ENCODE results near the gene RANBP3. TPM values are rescaled to one million over a fixed set of nuclear protein-coding genes. Genes with fewer than 3 reads are reported as not detected.
"Not testable (repeated sequence)": the region's sequence is repeated elsewhere in the genome, so short reads cannot be mapped to it uniquely, and the experiment has no call there.

Gene RANBP3, protein sequence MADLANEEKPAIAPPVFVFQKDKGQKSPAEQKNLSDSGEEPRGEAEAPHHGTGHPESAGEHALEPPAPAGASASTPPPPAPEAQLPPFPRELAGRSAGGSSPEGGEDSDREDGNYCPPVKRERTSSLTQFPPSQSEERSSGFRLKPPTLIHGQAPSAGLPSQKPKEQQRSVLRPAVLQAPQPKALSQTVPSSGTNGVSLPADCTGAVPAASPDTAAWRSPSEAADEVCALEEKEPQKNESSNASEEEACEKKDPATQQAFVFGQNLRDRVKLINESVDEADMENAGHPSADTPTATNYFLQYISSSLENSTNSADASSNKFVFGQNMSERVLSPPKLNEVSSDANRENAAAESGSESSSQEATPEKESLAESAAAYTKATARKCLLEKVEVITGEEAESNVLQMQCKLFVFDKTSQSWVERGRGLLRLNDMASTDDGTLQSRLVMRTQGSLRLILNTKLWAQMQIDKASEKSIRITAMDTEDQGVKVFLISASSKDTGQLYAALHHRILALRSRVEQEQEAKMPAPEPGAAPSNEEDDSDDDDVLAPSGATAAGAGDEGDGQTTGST
- 62.0 TPM for polyA plus RNA-seq (2012; ENCODE audit: insufficient read depth, insufficient read length)

DNA sequence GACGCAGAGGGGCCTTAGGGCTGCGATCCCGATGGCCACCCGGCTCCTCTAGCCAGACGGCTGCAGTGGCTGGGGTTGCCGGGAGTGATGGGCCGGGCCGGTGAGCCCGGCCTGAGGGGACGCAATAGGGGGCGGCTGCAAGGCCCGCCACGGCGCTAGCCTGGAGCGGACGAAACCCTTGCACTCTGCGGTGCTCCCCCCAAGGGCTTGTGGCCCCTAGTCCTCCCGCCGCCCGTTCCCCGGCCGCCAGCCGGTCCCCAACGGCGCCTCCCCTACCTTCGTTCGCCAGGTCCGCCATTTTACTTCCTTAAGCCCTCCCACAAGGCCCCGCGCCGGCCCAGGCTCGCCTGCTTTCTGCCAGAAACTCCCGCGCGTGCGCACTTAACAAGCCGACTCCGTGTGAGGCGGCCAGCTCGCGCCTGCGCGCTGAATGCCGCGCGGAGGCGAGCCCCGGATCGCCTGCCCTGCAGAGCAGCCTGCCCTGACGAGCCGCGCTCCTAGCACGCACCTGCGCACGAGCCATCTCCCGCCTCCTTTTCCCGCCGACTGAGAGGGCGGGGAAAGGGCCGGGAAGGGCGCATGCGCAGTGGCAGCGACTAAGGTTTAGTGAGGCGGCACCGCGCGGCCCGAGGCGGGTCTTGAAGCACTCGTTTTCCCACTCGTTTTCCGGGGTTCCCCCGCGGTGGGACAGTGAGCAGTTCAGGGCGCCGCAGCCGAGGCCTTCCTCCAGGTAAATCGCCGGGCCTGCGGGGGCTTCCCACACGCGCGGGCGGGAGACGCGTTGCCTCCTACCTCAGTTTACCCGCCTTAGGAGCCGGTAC lies at the start of gene RANBP3:
Gene RANBP3 (minus strand): TSS at position 356 of the 821 bp plus-strand sequence. CDS start 58 bp downstream, at position 298.
- DNase-seq (ENCODE audit: low read depth, low spot score) = peak; percentile 98
- peak within 1 kb of the TSS; percentile 85 for H3K4me3 ChIP-seq (ENCODE audit: low read length)

DNA sequence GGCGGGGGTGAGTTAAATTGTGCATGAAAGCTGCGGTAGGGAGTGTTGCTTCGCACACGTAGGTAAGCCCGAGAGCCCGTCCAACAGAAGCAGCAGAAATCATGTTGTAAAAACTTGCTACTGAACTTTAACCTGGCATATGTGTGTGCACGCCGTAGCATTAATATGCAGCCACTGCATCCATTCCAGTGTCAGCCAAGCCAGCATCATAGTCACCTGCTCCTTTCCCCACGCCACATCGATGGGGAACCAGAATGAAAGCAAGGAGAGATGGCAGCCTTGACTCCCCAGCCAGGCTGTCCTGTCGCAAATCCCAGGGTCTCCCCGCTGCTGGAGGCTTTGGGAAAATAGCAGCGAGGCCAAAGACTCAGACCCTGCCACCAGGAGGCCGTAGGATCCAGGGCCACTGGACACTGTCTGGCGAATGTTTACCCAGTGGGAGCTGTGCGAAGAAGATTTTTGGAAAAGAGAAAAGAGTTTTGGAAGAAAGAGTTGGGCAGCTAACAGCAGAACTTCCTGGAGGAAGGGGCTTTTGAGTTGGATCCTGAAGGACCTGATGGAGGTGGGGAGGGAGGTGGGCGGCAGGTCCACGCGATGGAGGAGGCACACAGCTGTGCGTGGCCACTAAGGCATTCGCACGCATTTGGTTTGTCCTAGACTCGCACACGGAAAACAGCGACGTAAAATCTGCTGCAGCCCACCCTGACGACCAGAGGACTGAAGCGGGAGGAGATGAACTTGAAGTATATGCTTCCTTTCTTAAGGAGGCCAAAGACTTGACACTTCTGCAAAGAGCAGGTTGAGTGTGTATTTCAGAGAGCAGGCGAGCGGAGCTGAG lies 48.7 kb upstream of the RANBP3 start:
- no peak overlapping the region for H3K4me3 ChIP-seq (ENCODE audit: low read length)
- DNase-seq (ENCODE audit: low read depth, low spot score) = no peak

DNA sequence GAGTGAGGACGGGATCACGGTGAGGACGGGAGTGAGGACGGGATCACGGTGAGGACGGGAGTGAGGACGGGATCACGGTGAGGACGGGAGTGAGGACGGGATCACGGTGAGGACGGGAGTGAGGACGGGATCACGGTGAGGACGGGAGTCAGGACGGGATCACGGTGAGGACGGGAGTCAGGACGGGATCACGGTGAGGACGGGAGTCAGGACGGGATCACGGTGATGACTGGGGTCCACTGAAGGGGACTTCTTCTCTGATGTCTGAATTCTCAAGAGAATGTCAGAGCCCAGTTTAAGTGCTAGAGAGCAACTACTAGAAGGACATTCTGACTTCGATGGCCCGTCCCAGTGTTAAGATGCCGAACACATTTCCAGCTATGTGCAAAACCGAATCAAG lies 46.8 kb upstream of the RANBP3 start:
- not testable (repeated sequence) for H3K4me3 ChIP-seq (ENCODE audit: low read length); DNase-seq (ENCODE audit: low read depth, low spot score)

GRCh38 chr19:6023936-6024335 lies 46.0 kb upstream of the RANBP3 start:
- DNase-seq (ENCODE audit: low read depth, low spot score) = no peak
- H3K4me3 ChIP-seq (ENCODE audit: low read length) = no peak overlapping the region

GRCh38 chr19:6023085-6023682 lies 45.2 kb upstream of the RANBP3 start:
- no peak for DNase-seq (ENCODE audit: low read depth, low spot score)
- H3K4me3 ChIP-seq (ENCODE audit: low read length) = no peak overlapping the region

GRCh38 chr19:6022570-6023064 lies 44.7 kb upstream of the RANBP3 start:
- no peak for DNase-seq (ENCODE audit: low read depth, low spot score)
- no peak overlapping the region for H3K4me3 ChIP-seq (ENCODE audit: low read length)

DNA sequence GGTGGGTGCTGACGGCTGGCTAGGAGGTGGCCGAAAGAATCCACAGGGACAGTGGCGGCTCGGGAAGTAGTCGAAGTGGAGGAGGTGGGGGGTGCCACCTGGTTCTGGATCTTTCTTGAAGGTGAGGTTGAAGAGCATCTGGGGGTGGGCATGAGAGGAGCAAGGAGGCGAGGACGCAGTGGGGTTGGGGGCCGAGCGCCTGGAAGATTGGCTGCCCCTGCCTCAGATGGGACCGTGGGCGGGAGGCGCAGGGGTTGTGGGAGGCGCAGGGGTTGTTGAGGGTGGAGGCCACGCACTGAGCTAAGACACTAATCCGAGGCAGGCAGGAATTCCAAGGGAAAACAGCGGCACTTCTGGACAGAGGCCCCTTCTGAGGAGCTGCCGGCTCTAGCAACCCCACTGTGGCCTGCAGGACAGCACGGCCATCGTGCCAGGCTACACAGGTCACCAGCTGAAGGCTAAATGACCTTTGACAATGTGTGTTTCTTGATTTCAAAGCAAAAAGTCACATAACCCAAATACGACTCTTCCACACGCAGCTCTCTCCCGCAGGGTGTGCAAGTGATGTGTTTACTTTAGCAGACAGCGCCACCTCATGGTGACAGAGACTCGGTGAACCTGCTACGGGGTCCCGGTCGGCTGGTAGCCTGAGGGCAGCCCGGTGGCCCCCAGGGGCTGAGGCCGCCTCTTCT lies 44.1 kb upstream of the RANBP3 start:
- peak; percentile 68 for DNase-seq (ENCODE audit: low read depth, low spot score)
- no peak overlapping the region for H3K4me3 ChIP-seq (ENCODE audit: low read length)

DNA sequence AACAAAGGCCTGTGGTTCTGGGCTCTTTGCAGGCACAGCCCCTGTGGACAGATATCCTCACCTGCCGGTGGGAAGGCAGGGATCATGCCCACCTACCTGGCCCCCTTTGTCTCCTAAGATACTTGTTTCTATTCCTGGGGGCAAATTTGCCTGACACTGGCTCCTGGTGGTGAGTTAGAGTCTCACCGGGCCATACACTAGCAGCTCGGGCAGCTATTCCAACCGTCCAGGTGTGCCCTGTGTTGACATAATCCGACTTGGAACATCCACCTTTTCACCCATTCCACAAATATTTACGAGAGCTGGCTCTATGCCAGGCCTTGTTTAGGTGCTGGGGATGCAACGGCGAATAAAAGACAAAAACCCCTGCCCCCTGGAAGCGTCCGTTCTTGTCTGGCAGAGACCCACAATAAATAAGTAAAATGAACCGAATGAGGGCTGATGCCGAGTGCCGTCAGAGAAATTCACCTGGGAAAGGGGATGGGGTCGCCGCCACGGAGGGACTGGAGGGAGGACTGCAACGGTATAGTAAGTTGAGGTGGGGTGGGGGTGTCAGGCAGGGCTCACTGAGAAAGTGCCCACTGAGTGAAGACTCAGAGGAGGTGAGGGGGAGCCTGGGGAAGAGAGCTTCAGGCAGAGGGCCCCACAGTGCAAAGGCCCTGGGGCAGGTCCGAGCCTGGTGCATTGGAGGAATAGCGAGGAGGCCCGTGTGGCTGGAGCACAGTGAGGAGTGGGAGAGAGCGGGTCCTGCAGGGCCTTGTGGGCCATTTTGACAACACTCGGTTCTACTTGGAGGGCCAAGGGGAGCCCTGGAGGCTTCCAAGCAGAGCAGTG lies 43.2 kb upstream of the RANBP3 start:
- DNase-seq (ENCODE audit: low read depth, low spot score) = no peak
- no peak overlapping the region for H3K4me3 ChIP-seq (ENCODE audit: low read length)

- no peak overlapping the region for H3K4me3 ChIP-seq (ENCODE audit: low read length)
- DNase-seq (ENCODE audit: low read depth, low spot score) = peak; percentile 72
These were observed 42.4 kb upstream of the RANBP3 start for GRCh38 chr19:6020166-6020882.

DNA sequence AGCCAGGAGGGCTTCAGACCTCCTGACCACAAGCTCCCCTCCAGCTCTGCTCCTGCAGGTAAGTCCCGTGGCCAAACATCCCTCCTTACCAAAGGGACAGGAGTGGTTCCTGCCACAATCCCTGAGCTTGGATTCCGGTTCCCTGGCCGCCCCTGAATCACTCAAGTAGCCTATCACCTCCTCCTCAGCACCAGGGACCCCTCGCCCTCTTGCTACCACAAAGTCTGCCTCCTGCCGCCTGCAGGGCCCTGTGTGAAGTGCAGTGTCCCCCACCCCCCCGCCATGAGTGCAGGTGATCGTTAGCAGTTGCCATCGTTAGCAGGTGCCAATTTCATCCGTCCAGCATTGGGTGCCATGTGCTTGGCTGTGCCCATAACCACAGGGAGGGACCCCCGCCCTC lies 40.8 kb upstream of the RANBP3 start:
- DNase-seq (ENCODE audit: low read depth, low spot score) = no peak

DNA sequence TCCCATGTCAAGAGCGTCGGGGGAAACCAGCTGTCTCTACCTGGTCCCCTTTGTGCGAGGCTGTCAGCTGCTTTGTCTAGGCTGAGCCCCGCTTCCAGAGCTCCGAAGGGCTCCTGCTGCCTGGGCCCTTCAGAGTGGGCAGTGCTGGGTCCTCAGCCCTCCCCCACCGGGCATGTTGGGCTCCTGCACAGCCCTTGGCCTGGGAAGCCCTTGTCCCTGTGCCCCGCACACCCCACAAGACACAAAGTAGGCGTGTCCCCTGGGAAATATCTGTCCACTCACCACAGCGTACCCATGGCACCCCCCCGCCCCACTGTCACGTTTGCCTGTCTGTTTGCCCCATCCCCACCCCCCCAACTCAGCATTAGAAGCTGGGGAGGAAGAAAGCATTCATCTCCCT lies 39.6 kb upstream of the RANBP3 start:
- no peak for DNase-seq (ENCODE audit: low read depth, low spot score)

More for the DNA sequence above, 40.8 kb upstream of the RANBP3 start:
- H3K4me3 ChIP-seq (ENCODE audit: low read length) = no peak overlapping the region

DNA sequence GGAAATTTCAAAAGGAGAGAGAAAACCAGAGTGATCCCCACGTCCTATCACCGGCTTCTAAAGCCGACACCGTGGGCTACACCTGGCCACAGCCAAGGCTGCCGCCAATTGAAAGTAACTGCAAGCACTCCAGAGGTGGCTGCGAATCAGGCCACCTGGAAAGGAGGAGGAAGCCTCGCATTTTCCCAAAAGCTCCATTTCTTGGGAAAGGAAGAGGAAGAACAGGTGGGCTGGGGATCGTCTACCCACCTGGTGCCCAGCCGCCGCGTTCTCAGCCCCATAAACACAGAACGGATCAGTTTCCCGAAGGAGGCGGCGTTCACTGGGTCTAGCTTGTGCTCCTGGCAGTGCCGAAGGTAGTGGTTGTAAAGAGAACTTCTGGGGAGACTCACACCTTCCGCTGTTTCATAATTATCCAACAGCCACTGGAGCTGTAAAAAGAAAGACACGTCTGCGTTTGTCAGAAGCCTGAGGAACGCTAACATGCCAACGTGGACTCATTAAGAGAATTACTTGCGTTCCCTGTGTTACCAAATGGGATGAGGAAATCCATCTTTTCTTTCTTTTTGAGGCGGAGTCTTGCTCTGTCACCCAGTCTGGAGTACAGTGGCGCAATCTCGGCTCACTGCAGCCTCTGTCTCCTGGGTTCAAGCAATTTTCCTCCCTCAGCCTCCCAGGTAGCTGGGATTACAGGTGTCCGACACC lies 38.1 kb upstream of the RANBP3 start:
- DNase-seq (ENCODE audit: low read depth, low spot score) = no peak
- H3K4me3 ChIP-seq (ENCODE audit: low read length) = no peak overlapping the region

More for the DNA sequence above, 39.6 kb upstream of the RANBP3 start:
- H3K4me3 ChIP-seq (ENCODE audit: low read length) = no peak overlapping the region

DNA sequence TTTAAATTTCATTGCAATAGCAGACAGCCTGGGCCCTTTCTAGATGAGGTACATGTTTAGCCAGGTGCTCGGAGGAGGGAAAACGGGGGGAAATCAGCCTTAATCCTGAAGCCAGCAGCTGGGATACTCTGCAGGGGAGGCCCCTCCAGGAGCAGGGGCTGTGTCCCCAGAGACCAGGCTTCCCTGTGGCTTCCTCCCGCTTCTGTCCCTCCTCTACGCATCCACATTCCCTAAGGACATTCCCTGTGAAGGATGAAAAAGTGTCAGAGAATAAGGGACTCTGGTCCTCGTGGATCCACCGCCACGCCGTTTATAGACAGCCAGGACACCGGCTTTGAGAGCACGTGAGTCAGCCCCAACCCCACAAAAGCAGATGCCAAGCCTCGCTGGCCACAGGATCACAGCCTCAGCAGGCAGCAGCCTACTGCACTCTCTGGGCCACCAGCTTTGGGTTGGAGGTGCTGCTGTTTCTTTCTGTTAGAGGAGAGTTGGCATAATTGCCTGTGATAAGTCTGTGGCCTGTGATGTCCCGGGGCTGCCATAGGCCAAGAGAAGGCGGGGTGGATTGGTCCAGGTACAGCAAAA lies 36.7 kb upstream of the RANBP3 start:
- H3K4me3 ChIP-seq (ENCODE audit: low read length) = no peak overlapping the region
- DNase-seq (ENCODE audit: low read depth, low spot score) = no peak

- no peak for DNase-seq (ENCODE audit: low read depth, low spot score)
These were observed 34.7 kb upstream of the RANBP3 start for GRCh38 chr19:6012426-6013170.

DNA sequence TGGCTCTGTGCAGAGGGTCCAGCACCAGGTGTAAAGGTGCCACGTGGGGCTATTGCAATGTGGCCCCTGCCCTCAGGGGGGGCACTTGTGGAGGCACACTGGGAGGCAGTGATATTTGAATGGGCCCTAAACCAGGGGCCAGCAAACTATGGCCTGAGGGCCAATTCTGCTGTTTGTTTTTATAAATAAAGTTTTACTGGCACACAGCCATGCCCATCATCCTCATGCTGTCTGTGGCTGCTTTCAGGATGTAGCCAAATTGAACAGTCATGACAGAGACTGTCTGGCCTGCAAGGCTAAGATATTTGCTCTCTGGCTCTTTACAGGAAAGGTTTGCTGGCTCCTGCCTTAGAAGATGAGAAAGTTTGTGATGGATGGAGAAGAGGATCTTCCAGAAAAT lies 33.9 kb upstream of the RANBP3 start:
- no peak overlapping the region for H3K4me3 ChIP-seq (ENCODE audit: low read length)
- DNase-seq (ENCODE audit: low read depth, low spot score) = no peak

More at GRCh38 chr19:6012426-6013170, 34.7 kb upstream of the RANBP3 start:
- no peak overlapping the region for H3K4me3 ChIP-seq (ENCODE audit: low read length)

Data from Jurkat, Clone E6-1 (cell line).